A549 treated with dexamethasone at 1 μM for 4 hours (cell line): ENCODE measurements around the gene GPAT2. TPM values are rescaled to one million over a fixed set of nuclear protein-coding genes. Genes with fewer than 3 reads are reported as not detected.

Source experiments
- total RNA-seq: library from RNA; stranded (reverse); fragments of 200-300 nt; extraction: Qiagen RNA extraction; gene quantifications from 5 replicates; pipeline ENCODE4 v1.2.3, GENCODE V29; 2022

The GPAT2 gene, protein sequence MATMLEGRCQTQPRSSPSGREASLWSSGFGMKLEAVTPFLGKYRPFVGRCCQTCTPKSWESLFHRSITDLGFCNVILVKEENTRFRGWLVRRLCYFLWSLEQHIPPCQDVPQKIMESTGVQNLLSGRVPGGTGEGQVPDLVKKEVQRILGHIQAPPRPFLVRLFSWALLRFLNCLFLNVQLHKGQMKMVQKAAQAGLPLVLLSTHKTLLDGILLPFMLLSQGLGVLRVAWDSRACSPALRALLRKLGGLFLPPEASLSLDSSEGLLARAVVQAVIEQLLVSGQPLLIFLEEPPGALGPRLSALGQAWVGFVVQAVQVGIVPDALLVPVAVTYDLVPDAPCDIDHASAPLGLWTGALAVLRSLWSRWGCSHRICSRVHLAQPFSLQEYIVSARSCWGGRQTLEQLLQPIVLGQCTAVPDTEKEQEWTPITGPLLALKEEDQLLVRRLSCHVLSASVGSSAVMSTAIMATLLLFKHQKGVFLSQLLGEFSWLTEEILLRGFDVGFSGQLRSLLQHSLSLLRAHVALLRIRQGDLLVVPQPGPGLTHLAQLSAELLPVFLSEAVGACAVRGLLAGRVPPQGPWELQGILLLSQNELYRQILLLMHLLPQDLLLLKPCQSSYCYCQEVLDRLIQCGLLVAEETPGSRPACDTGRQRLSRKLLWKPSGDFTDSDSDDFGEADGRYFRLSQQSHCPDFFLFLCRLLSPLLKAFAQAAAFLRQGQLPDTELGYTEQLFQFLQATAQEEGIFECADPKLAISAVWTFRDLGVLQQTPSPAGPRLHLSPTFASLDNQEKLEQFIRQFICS
- total RNA-seq, result 0.02 to 0.08 TPM in 2 of 5 replicates, not detected in the others

DNA sequence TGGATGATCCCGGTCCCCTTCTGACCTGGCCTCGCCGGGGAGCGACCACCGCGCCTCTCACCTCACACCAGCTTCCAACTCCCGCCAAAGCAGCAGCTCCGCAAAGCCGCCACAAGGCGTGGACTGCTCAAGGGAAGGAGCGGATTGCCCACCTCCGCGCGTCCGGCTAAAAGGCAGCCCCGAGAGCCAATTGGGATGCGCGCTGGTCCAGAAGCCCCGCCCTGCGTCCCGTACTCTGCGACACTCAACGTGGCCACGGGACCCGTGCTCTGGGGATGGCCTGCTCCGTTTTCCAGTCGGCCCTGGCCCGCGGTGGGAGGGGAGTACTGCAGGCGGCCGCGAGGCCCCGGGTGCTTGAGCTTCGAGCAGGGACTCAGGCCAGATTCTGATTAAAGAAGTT is at the start of gene GPAT2:
TSS of gene GPAT2 (minus strand) at position 125 of the 400 bp plus-strand sequence. CDS start 2,557 bp downstream, outside the sequence.

DNA sequence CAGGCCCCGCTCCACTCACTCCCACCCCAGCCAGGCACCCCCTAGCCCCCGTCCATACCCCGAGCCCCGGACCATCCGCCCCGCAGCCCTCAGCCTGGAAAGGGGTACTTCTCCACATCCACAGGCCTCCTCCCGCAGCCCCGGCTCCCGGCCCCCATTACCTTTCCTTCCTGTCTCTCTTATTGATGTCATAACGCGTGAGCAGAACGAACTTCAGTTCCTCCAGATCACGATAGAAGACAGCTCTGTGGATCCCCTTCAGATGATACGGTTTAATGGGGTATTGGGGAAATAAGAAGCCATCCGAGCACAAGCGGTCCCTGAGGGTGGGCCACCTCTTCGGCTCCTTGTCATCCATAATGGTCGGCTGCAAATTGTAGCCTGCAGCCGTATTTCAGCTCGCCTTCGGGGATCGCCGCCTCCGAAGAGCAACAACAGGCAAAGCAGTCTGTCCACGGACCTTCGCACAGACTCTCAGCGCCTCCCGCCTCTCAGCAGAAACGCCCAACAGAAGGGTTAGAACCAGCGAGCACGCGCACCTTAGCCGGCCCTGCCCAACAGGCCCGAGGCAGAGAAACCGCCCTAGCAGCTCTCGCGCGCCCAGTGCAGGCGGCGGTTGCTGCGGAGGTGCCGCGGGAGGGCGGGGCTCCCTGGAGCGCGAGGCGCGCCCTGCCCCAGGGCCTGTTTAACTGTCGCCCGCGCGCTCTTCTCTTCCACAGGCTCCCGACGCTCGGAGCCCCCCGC is 43.2 kb downstream of the GPAT2 start, which contains the start of gene ANKRD36C:
TSS of gene ANKRD36C (minus strand) at position 474 of the 744 bp plus-strand sequence. CDS start at position 358, 116 bp downstream.

Other genes with a start within 250 kb of the GPAT2 start
- gene ANKRD36C, start 43.1 kb downstream of the GPAT2 start, total RNA-seq, result 2.9 to 4.9 TPM (median 3.5 TPM) in 5 replicates
- 0.08 to 0.14 TPM (median 0.11 TPM) in 5 replicates for gene ADRA2B, start 81.7 kb upstream of the GPAT2 start, total RNA-seq
- gene ASTL, start 103.6 kb upstream of the GPAT2 start, total RNA-seq, result not detected in 5 replicates
- gene DUSP2, start 110.5 kb upstream of the GPAT2 start, total RNA-seq, result 0.32 to 0.46 TPM (median 0.37 TPM) in 5 replicates
- gene STARD7, start 173.9 kb upstream of the GPAT2 start, total RNA-seq, result 85.4 to 105 TPM (median 103 TPM) in 5 replicates
- gene TMEM127, start 231.1 kb upstream of the GPAT2 start, total RNA-seq, result 31.8 to 49.0 TPM (median 47.4 TPM) in 5 replicates
- 59.2 to 81.9 TPM (median 79.4 TPM) in 5 replicates for gene CIAO1, start 231.3 kb upstream of the GPAT2 start, total RNA-seq